HG03097 (cell line): Measurements from ENCODE around the gene PRKCE.

Source experiments
- ATAC-seq: cut with Tn5 transposase; IDR thresholded peaks from one replicate; pipeline ENCODE4 v1.9.1; 2021; ENCODE audit not compliant: unreplicated experiment, low FRiP score

PRKCE gene

DNA sequence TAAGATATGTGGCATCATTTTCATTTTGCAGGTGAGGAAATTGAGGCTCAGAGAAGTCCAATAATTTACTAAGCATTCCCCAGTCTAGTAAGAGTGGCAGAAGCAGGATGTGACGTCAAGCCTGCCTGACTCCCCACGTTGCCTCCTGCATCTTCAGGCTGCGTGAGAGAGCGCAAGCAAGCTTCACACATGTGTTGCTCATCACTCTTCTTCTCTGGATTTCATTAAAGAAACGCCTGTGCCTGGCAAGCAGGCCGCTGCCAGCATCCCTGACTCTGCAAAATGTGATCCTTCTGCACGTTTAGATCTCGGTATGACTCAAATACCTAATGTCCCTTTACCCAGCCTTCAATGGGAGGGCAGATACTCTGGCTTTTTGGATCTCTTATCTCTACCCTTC is 96.8 kb downstream of the PRKCE start:
- ATAC-seq = no peak

DNA sequence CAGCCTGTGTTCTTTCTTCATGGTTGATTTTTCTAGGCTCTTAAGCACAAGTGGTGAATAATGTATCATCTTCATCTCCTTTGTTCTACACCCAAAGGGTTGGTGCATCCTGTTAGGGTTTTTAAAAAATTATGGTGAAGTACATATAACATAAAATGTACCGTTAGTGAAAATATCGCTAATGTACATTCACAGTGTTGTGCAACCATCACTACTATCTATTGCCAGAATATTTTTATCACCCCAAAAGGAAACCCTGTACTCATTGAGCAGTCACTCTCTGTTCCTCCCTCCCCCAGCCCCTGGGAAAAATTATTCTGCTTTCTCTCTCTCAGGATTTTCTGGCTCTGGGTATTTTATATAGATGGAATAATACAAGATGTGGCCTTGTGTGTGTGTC is 98.5 kb downstream of the PRKCE start:
- no peak for ATAC-seq

DNA sequence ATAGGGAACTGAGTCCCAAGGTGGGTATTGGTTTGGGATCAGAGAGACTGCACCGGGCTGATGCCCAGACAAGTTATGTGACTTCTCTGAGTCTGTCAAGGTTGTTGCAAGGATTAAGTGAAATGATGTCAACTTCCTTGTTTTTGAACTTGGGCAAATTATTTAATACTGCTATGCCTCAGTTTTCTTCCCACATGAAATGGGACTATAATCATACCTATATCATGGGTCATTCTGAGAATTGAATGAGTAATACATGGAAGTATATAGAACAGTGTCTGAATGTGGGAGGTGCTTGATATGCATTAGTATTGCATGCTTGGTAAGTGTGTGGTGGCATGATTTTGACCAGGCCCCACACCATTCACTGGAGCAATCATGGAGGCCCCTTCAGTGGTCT is 99.0 kb downstream of the PRKCE start:
- no peak for ATAC-seq

- no peak for ATAC-seq
These were observed 101.9 kb downstream of the PRKCE start for GRCh38 chr2:45753381-45753780.

GRCh38 chr2:45754131-45755010 is 102.9 kb downstream of the PRKCE start:
- no peak for ATAC-seq

- ATAC-seq = no peak
These were observed 104.3 kb downstream of the PRKCE start for GRCh38 chr2:45755585-45756335.

DNA sequence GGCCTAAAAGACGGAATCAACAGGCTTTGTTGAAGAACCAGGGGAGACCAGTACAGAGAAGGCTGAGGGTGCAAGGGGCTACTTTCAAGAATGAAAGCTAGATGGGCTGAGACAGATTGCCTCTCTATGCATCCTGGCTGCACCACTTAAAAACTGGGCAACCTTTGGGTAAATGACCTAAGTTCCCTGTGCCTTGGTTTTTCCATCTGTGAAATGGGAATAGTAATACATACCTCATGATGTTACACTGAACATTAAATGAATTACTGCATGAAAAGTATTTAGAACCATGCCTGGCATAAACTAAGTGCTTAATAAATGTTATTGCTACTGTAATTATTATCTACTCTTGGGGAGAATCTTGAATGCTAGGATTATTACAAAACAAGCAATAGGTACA is 106.5 kb downstream of the PRKCE start:
- ATAC-seq = no peak

DNA sequence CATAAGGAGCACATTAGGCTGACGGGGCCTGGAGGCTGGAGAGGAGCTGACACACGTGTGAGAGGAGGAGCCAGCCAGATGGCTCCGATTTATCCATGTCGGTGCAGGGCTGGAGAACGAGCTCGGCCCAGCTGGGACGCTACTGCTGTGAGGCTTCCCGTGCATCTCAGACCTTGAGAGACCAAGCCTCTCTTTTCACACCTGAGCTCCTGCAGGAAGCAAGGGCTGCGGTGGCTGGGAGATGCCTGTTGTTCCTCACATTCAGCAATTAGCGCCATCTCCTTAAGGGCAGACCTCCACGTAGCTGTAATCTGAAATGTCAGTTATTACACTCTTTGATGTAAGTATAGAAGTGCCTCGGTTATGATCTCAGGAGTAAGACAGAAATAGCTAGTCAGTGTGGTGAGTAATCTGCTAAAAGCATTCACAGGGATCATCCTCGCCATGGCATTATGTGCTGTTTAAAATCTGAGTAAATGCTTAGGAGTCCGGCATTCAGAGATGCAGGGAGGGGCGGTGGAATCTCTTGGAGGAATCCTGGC is 107.9 kb downstream of the PRKCE start:
- no peak for ATAC-seq

- no peak for ATAC-seq
These were observed 110.2 kb downstream of the PRKCE start for GRCh38 chr2:45761635-45762034.

DNA sequence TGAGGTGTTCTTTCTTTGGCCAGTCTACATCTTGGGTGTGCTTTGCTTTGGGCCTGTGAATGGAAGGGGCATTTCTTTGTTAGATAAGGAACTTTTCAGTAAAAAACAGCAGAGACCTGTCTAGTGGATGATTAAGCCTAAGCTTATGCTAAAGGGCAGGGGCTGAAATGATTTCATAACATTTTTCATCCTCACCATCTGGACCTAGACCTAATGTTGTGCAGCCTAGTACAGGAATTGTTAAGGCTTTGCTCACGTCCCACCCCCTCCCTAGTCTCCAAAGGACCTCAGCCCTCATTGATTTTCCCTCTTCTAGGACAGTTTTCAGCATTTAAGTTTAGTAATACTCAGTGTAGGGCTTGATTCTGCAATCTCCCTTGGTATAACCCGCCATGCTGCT is 111.8 kb downstream of the PRKCE start:
- no peak for ATAC-seq

DNA sequence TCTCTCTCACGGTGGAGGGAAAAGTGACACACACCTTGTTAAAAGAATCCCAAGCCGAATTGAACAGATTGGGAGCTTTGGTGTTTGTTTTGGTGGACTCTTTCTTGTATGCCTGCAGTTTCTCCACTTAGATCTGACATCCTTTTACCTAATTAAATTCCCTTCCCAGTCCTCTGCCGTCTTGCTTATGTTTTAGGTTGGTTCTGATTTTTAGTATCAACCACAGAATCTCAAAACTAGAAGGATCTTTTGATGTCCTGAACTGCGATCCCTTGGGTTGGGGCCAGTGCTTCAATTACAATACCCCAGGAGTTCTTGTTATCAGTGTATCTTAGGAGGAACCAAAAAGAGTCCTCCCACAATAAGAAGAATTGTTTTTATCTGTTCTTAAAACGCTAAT is 112.3 kb downstream of the PRKCE start:
- ATAC-seq = no peak

DNA sequence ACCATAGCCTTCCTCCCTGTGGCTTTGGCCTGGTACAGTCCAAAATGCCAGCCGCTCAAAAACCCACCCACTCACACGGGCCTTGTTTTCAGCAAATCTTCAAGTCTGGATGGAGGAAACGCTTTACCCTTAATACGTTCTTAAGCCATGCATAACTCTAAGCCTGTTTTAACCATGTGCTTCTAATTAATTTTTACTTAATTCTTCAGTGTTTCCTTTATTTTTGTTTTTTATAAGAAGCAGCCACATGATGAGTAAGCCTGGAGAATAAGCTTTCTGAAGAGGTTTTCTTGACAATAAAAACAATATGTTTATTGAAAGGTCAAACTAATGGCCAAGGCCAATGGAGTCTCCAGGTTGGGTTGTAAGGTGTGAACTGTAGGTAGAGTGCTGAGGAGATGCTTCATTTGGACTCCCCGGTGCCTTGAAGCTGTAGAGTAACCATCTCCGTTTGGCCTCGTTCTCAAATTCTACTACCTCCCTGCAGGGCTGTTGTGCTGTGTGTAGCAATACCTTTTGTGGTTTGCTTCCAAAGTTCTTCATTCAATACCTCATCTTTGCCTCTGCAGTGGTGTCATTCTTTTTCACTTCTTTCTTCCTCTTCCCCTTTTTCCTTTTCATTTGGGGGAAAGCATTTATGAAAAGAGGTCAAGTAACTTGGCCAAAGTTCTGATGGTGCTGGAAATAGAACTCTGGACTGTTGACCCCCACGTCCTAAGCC is 113.7 kb downstream of the PRKCE start:
- no peak for ATAC-seq

DNA sequence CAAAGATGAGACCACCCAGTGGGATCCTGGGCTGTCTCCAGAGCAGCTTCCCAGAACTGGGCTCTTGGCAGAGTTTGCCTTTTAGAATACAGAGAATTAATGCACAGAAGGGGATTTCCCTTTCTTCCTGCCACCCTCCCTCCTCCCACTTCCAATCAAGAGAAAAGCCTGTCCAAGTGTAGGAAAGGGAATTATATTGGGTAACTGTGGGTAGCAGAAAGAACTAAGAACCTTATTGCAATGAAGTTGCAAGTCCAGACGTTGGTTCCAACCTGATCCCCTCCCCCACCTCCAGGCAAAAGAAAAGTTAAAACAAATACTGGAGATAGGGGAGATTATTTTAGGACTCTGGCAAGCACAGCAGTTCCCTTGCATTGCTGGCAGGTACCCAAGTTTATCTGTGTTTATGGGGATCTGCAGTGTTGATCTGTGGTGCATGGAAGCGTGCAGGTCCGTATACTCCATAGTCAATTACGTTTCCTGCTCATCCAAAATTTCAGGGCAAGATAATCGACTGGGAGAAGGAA is 114.3 kb downstream of the PRKCE start:
- no peak for ATAC-seq

- no peak for ATAC-seq
These were observed 116.7 kb downstream of the PRKCE start for GRCh38 chr2:45768208-45768607.

DNA sequence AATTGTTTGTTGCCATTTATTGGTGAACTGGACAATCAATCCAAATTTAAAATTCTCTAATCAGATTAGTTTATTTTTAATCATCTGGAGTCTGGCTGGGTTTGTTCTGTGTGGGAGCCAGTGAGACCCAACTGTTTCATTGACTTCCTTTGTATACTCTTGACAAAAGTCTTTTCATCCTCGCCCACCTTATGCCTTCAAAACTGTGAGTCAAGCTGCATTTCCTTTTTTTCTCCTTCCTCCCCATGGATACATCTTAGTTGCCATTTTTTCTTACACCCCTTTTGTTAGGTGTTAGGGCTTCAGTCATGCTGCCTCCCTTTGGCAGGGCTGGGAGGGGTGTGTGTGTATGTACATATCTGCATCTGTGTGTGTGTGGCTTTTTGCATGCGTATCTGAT is 117.6 kb downstream of the PRKCE start:
- no peak for ATAC-seq

DNA sequence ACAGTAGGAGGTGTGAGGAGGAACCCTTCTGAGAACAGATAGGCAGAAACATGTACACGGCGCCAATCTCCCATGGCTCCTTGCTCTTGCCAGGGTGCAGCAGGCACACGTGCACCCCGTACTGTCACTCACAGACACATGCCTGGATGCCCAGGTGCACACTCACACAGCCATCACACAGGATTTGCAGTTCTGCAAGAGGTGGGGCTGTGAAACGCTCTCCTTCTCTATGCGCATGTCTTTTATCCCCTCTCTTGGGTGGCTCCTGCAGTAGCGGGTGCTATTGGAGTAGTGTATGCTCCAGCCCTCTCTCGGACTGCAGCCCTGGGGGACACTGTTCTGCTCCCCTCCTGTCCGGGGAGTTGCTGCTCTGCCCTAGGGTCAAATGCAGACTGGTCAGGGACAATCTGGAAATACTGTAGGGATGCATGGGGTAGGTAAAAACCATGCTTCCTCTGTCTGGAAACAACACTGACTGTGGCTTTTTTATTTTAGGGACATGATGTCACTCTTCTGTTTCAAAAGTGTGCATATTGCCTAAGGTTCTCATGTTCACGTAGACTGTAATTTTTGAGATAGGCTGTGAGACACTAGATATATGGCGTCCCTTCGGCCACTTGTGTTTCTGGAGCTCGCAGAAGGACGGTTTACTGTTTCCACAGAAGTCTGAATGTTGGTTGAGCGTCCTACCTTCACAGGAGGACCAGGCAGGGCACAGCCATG is 118.5 kb downstream of the PRKCE start:
- ATAC-seq = no peak

DNA sequence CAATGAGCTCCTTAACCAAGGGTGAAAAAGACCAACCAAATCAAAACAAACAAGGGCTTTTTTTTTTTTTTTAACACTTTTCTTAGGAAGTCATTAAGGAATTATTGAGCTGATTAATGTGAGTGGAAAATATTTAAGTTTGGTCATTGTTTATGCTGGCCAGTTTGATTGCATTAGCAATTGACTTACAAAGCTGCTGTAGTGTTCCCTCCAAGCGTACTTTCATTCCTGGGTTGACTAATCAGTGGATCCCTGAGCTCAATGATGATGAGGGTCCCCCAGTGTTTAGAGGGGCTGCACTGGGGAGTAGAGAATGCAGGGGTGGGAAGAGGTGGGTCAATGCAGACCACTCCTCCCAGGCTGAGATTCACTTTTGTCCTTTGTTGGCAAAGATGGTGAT is 119.3 kb downstream of the PRKCE start:
- no peak for ATAC-seq

DNA sequence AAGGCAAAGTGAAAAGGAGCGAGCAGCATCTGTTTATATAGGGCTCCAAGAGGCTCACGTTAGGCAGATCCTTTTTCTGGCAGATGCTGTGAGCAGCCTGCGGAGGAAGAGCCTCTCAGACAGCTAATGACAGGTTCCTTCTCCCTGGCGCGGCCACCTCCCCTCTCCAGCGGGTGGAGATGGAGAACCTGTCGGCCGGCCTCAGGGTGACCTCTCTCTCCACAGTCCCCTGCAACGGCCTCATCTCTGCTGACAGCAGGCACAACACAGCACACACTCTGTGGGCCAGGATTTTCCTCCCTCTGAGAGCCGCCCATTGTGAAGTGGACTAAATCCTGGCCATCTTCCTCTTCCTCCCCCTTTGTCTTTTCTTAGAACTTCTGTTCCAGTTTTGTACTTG is 119.8 kb downstream of the PRKCE start:
- no peak for ATAC-seq

GRCh38 chr2:45772038-45772437 is 120.6 kb downstream of the PRKCE start:
- ATAC-seq = no peak

GRCh38 chr2:45773909-45774308 is 122.4 kb downstream of the PRKCE start:
- no peak for ATAC-seq
